NCI-H226 (cell line): Measurements from ENCODE around the gene HAO1.

ENCODE experiments used
- DNase-seq: peaks from one replicate; pipeline ENCODE4 v3.0.0-alpha.2; 2015

The HAO1 gene

GRCh38 chr20:7926323-7926722 is 13.9 kb downstream of the HAO1 start:
- DNase-seq = no peak

- peak; percentile 48 for DNase-seq
These were observed 15.6 kb downstream of the HAO1 start for GRCh38 chr20:7924692-7925091.

- no peak for DNase-seq
These were observed 23.6 kb downstream of the HAO1 start for GRCh38 chr20:7916648-7917047.

- no peak for DNase-seq
These were observed 27.7 kb downstream of the HAO1 start for GRCh38 chr20:7912551-7912950.

- DNase-seq = no peak
These were observed 28.5 kb downstream of the HAO1 start for GRCh38 chr20:7911586-7912330.

- no peak for DNase-seq
These were observed 31.4 kb downstream of the HAO1 start for GRCh38 chr20:7908905-7909304.

GRCh38 chr20:7903429-7903828 is 36.8 kb downstream of the HAO1 start:
- DNase-seq = no peak

GRCh38 chr20:7902879-7903278 is 37.4 kb downstream of the HAO1 start:
- DNase-seq = no peak

- no peak for DNase-seq
These were observed 42.4 kb downstream of the HAO1 start for GRCh38 chr20:7897781-7898364.

- peak; percentile 32 for DNase-seq
These were observed 47.1 kb downstream of the HAO1 start for GRCh38 chr20:7893014-7893730.

- DNase-seq = no peak
These were observed 48.6 kb downstream of the HAO1 start for GRCh38 chr20:7891705-7892104.

GRCh38 chr20:7889736-7890135 is 50.5 kb downstream of the HAO1 start:
- no peak for DNase-seq

- no peak for DNase-seq
These were observed 56.5 kb downstream of the HAO1 start for GRCh38 chr20:7883741-7884140.

GRCh38 chr20:7883309-7883708 is 56.9 kb downstream of the HAO1 start:
- DNase-seq = no peak

- DNase-seq = no peak
These were observed 58.2 kb downstream of the HAO1 start for GRCh38 chr20:7882076-7882475.

- DNase-seq = no peak
These were observed 58.7 kb downstream of the HAO1 start for GRCh38 chr20:7881551-7881950.

- DNase-seq = no peak
These were observed 60.4 kb downstream of the HAO1 start for GRCh38 chr20:7879883-7880282.

GRCh38 chr20:7868108-7868507 is 72.2 kb downstream of the HAO1 start:
- DNase-seq = no peak

GRCh38 chr20:7866285-7866684 is 74.0 kb downstream of the HAO1 start:
- no peak for DNase-seq

- peak; percentile 26 for DNase-seq
These were observed 80.9 kb downstream of the HAO1 start for GRCh38 chr20:7859356-7859802.

GRCh38 chr20:7858734-7859250 is 81.5 kb downstream of the HAO1 start:
- no peak for DNase-seq

GRCh38 chr20:7856756-7857155 is 83.5 kb downstream of the HAO1 start:
- peak; percentile 54 for DNase-seq

GRCh38 chr20:7855545-7855944 is 84.7 kb downstream of the HAO1 start:
- DNase-seq = no peak

GRCh38 chr20:7853493-7853892 is 86.8 kb downstream of the HAO1 start:
- DNase-seq = no peak
